Stimulated activated CD4-positive, alpha-beta T cell treated with anti-CD3 and anti-CD28 coated beads, Interleukin-15, amount 100 ng/mL, for 1 hour (primary cell): ENCODE data around the gene TLX2.
A peak's percentile ranks its signal among the peaks of the same experiment; 100 is the strongest.
"Not testable (repeated sequence)": the region's sequence is repeated elsewhere in the genome, so short reads cannot be mapped to it uniquely, and the experiment has no call there.

ENCODE experiments used
- DNase-seq, 2 donors: peaks; one replicate each; pipeline ENCODE4 v3.0.0-alpha.2; 2020; ENCODE audit warnings: low read depth in 1 of 2, low spot score in 1 of 2

TLX2 gene

GRCh38 chr2:74553892-74554819 lies 39.9 kb downstream of the TLX2 start, which contains the start of the genes DOK1 and LOXL3:
Gene DOK1, plus strand, starts transcription at chr2:74554720. Its CDS starts 35 bp downstream, at chr2:74554755.
Gene LOXL3, minus strand, starts transcription at chr2:74553942. Its CDS starts 1,308 bp downstream, at chr2:74552634.
- peak; percentile 63 to 78 for DNase-seq

- DNase-seq: peak in 1 of 2 donors; percentile 28
Observed at GRCh38 chr2:74554820-74555531, 40.7 kb downstream of the TLX2 start.

GRCh38 chr2:74555610-74556103 lies 41.4 kb downstream of the TLX2 start:
- DNase-seq: no peak

- DNase-seq: no peak
Observed at GRCh38 chr2:74556159-74556558, 41.9 kb downstream of the TLX2 start.

- DNase-seq: no peak
Observed at GRCh38 chr2:74556831-74557370, 42.7 kb downstream of the TLX2 start.

GRCh38 chr2:74558284-74559230 lies 44.3 kb downstream of the TLX2 start:
- no peak for DNase-seq

- DNase-seq: no peak
Observed at GRCh38 chr2:74559912-74560311, 45.7 kb downstream of the TLX2 start.

GRCh38 chr2:74560591-74560990 lies 46.3 kb downstream of the TLX2 start:
- DNase-seq: no peak

GRCh38 chr2:74561022-74561421 lies 46.8 kb downstream of the TLX2 start:
- not testable (repeated sequence) for DNase-seq

- DNase-seq: no peak
Observed at GRCh38 chr2:74562126-74562775, 48.0 kb downstream of the TLX2 start.

- DNase-seq: no peak
Observed at GRCh38 chr2:74564222-74564621, 50.0 kb downstream of the TLX2 start.

GRCh38 chr2:74566076-74566753 lies 52.0 kb downstream of the TLX2 start:
- no peak for DNase-seq

GRCh38 chr2:74566754-74567085 lies 52.5 kb downstream of the TLX2 start:
- DNase-seq: no peak
